Islet precursor cell (in vitro differentiated cells): Measurements from ENCODE around the gene ZNF641.

Experiments
- DNase-seq: peaks from one replicate; pipeline ENCODE4 v3.0.0-alpha.2; 2018

The ZNF641 gene

GRCh38 chr12:48350249-48351021 lies at the start of gene ZNF641:
TSS of gene ZNF641 (minus strand) at chr12:48350919. CDS start at chr12:48348090, 2,829 bp downstream.
- peak; percentile 96 for DNase-seq

DNA sequence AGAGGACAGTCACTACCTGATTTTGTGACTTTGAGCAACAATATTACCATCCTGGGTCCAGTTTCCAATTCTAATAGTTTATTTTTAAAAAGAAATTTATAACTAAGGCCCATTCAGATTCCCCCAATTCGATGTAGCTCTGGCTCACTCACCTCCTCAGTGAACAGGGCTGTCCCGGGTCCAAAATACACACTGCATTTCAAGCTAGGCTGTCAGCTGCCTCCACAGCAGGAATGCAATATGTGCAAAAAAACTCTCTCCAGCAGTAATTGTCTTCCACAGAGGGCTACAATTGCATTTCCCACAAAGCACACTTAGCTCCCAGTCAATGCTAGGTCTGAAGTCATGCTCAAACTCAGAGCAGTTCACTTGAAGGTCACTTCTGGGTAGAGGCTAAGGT lies 39.3 kb upstream of the ZNF641 start:
- no peak for DNase-seq

DNA sequence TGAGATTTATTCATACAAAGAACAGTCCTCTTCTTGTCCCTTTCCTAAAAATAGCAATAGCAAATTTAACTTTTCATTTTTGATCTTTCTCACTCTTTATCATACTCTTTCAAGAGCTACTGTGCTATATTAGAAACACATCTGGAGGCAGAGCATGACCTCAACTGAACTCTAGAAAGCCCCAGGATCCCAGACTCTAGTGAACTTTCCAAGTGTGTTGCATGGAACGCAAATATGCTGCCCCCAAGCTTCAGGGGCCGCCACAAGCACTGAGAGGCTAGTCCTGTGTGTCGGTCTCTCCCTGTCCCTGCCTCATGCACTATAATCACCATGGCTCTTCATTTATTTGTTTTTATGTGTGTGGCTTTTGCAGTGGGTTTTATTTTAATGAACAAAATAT lies 38.7 kb upstream of the ZNF641 start:
- DNase-seq = no peak

DNA sequence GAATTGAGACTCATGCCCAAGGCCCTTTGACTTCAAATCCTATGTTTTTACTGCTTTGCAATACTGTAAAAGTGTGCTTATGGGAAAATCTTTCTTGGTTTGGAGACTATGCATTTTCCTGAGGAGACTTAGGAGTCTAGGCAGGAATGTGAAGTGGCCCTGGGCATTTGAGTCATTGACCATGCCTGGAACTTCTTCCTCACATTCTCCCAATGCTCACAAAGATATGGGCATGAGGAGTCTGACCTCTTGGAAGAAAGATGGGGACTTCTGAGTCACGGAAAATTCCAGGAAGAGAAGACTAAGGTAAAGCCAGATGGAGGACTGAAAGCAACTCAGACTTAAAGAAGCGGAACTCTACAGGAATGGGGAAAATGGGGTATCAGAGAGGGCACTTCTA lies 38.2 kb upstream of the ZNF641 start:
- DNase-seq = peak; percentile 66

DNA sequence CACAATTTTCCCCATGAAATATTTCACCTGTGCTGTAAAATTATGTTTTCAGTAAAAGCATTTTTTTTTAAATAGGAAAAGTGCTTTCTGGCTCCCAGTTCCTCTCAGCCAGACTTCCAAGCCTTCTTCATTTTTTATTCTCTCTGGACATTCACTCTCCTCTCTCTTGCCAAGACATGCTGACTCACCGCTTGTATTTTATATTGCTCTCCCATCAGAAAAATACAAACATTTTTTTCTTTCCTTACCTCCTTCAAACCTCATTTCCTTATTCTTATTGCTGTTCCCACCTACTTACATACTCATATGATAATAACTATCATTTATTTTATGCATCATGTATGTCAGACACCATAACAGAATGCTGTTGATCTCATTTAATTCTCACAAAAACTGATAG lies 37.7 kb upstream of the ZNF641 start:
- no peak for DNase-seq

GRCh38 chr12:48380596-48380995 lies 29.9 kb upstream of the ZNF641 start:
- DNase-seq = no peak

- DNase-seq = no peak
These were observed 29.1 kb upstream of the ZNF641 start for GRCh38 chr12:48379794-48380193.

GRCh38 chr12:48377646-48378045 lies 26.9 kb upstream of the ZNF641 start:
- no peak for DNase-seq

DNA sequence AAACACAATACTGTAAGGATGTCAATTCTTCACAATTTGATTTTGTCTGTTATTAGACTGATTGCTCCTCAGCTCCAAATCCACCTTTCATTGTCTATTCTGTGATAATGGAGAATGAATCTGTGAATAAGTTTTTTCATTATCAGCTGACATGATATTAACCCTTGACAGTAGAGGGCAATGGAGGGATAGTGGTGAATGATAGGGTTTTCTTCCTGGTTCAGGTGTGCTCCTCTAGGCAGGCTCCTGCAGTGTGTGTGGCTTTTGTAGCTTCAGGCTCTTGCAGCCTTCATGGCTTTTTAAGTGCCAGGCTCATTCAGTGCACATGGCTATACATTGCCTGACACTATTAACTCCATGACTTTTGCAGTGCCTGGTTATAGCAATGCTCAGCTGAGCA lies 23.4 kb upstream of the ZNF641 start:
- DNase-seq = no peak

- peak; percentile 79 for DNase-seq
These were observed 15.4 kb upstream of the ZNF641 start for GRCh38 chr12:48366131-48366530.

DNA sequence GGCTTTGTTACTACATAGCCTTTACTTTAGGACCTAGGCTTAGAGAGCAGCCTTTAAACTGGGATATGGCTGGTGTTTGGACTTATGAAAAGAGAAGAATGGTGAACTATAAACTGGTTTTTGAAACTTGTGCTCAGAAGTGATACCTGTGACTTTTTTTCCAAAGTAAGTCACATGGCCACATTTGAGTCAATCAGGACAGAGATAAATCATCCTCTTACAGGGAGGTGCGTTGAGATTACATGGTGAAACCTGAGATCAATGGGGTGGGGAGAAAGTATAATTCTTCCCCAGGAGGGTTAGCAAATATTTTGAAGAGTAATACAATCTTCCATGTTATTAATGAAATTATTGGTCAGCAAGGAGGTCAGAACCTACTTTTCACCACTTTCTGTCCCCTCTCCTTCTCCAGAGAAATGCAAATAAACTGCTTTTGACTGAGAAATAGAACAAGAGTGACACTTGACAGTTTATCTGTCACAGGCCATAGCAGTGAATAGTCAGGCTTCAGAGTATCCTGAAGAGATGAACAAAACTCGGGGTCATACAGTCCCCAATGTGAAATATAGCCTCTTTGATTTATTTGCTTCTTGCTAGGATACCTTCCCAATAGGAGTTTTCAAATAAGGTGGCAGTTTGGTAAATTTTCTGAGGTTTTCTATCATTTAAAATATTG lies 11.1 kb upstream of the ZNF641 start:
- DNase-seq = no peak

DNA sequence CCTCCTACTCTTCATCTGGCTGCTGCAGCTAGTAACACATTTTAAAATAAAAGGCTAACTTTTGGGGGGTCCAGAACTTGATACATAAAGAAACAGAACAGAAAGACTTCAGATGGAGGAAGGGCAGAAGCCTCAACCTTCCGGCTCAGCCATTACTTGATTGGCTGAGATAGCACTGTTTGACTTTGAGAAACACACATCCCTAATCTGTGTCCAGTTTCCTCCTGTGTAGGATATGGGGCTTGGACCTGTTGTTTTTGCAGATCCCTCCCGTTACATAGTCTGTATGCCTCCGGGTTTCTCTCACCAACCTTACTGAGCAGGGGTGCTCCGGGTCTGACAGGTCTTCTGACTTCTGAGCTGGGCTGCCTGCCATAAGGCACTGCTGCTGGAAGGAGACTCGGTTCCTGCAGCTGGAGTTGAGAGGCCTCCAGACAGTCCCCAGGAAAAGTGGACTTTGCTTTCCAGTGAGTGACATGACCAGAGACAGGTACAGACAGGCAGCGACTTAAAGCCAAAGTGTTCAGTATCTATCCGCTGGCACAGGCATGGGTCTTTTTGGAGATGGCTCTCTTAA lies 8.3 kb upstream of the ZNF641 start:
- DNase-seq = no peak

GRCh38 chr12:48356041-48356768 lies 5.5 kb upstream of the ZNF641 start:
- DNase-seq = no peak

DNA sequence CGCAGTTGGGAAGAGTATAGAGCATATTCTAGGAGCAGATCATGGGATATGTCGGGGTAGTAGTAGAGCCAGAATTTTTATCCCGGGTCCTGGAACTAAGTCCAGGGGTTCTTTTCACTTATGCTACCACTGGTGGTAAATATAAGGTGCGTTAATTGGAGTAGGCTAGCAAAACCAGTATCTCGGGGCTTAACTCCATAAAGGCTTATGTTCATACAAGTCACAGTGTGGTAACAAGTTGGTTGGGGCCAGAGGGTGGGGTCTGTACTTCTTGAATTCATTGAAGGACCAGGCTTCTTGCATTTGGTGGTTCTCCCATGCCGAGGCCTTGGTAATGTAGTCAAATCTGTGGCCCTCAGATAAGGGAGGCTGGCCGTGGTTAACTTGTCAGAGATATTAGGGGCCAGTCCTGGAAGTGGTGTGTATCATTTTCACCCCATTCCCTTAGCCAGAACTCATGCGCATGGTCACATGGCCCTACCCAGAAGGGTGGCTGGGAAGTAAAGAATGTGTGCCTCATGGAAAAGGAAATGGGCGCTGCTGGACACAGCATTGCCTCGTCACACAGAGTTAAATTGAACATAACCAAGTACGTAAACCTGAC lies 1.5 kb upstream of the ZNF641 start:
- DNase-seq = no peak

DNA sequence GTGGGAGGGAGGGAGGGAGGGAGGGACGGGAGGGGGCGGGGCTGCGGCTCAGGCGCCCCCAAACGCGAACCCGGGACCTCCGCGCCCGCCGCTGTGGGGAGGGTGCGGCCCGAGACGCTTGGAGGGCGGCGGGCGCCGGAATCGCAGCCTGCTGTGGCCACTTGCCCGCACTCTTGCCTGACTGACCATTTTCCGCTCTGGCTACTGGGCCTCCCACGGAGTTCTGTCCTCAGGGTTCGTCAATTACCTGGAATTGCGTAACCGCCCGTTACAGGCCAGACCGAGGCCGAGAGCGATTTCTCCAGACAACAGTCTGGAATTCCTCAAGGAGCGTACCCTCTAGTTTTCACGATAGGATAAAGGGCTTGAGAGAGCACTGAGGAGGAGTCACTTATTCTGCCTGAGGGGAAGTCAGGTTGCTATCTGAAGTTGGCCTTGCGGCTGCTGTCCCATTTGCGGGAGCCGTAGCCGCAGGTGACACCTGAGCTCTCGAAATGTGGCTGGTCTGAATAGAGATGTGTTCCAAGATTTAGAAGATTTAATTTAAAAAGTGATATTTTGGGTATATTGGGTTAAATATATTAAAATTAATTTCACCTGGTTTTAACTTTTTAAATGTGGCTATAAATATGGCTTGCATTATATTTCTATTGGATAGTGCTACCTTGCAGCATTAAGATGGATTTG lies 446 bp upstream of the ZNF641 start:
- peak; percentile 99 for DNase-seq

DNA sequence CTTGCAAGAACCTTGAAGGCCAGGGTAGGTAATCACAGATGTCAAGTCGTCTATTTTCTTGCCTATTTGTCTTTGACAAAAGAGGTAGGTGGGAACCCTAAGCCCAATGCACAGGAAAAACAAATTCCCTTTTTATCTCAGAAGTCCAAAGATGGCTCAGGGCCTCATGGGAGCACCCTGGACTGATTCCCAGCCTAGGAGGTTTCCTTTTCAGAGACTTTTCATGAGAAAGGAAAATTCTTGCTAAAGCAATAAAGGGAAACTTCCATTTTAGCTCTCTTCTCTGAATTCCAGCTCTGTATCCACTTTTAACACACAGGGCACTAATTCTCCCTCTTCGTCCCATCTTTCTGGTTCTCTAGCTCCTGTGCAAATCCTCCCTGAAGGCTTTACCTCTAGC lies 1.2 kb downstream of the ZNF641 start:
- no peak for DNase-seq

GRCh38 chr12:48342980-48343379 lies 7.7 kb downstream of the ZNF641 start:
- no peak for DNase-seq

DNA sequence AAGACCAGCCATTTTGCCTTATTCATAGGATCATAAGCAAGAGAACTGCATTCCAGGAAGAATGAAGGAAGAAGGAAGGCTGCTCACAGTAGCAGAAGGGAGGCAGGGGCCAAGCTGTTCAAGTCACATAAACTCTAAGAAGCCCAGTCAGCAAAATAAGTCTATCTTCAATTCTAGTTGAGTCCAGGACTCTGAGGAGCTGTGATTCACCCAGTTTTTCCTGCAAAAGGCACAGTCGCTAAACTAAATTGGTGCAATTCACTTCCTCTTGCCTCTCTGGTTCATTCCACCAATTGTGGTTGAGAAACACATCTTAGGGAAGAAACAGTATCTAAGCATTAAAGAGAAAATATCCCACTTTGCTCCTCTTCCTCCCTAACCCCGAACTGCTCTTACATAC lies 9.8 kb downstream of the ZNF641 start:
- no peak for DNase-seq

DNA sequence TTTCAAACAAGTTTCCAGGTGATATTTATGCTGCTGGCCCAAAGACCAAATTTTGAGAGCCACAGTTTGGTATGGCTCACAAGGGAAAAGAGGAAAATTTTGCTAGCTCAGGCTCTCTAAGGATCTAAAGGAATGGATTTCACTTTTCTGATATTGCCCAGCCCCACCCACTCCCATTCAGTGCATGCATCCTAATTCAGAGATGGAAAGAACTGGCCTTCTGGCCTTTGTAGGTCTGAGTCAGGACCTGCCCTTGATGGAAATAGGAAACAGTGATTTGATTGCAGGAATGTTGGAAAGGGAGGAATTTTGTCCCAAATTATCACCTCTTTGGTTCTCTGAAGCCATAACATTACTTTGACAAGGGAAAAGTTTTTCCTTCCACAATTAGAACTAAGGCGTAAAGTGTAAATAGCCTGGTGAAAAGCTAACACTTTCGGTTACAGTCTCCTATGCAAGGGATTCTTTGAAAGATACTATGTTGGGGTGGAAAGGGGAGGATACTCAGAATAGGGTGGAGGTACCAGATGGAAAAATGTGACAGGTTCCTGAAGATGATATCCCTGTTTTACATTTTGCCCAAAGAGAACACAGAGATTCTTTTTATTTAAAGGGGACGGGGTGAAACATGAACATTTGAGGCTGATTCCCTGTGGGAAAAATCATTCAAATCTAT lies 11.1 kb downstream of the ZNF641 start:
- DNase-seq = no peak

DNA sequence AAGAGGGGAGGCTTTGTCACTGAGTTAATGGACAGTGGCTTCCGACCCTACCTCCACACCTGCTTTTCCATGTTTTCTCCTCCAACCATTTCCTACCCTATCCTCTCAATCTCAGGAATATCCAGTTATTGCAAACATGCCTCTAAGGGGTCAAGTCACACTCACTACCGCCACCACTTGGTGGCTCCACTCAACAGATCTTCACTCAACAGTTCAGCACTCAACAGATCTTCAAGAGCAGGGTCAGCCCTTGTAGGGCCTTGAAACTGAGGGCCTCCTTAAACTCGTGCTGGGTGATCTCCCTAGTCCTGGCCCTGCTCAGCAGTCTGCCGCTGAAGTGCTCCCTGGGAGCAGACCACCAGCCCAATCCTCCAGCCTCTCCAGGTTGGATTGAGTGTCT lies 14.2 kb downstream of the ZNF641 start:
- DNase-seq = no peak

GRCh38 chr12:48336061-48336460 lies 14.7 kb downstream of the ZNF641 start:
- no peak for DNase-seq

DNA sequence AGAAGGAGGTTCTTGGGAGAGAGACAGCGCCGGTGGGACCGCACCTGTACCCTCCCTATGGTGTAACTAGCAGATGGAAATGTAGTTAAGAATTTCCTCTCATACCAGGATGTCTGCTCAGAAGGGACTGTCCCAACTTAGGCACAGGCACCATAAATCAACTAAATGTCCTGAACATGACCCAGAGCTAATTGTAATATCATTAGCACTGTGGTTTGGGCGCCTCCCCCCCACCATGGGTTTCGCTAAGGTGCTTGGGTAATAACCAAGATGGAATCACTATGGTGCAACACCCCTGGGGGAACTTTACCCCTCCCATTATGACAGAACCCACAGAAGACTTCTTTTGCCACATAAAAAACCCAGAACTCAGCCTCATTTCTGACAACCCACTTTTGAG lies 15.9 kb downstream of the ZNF641 start:
- DNase-seq = no peak
